H1 (cell line): ENCODE measurements around the gene KCNQ1. TPM values are rescaled to one million over a fixed set of nuclear protein-coding genes. Genes with fewer than 3 reads are reported as not detected.

Experiments used
- BCL11A ChIP-seq, 2 experiments: IDR thresholded peaks; one replicate each; pipeline ENCODE4 v1.6.1; 2011; ENCODE audit warnings: low read depth in 2 of 2, low read length in 2 of 2, mild to moderate bottlenecking in 2 of 2
- CHD7 ChIP-seq: fragments of 300-600 bp; sonication (generic); IDR thresholded peaks from 2 replicates; pipeline ENCODE4 v1.7.1; 2012; ENCODE audit warnings: low read length, moderate library complexity, mild to moderate bottlenecking, inconsistent platforms; ENCODE audit not compliant: insufficient replicate concordance
- CTBP2 ChIP-seq: IDR thresholded peaks from 2 replicates; pipeline ENCODE4 v1.7.0; 2011; ENCODE audit warnings: borderline replicate concordance, mild to moderate bottlenecking, moderate library complexity, mixed read lengths, low read length; ENCODE audit not compliant: insufficient read depth, insufficient read length
- HDAC6 ChIP-seq: IDR thresholded peaks from one replicate; pipeline ENCODE4 v1.7.1; 2012; ENCODE audit warnings: low read depth, mild to moderate bottlenecking, inconsistent platforms, low read length, moderate library complexity
- JUN ChIP-seq: IDR thresholded peaks from 2 replicates; pipeline ENCODE4 v1.6.1; 2011; ENCODE audit warnings: low read depth, mild to moderate bottlenecking, improper control_type of control experiment, low read length
- KDM4A ChIP-seq: IDR thresholded peaks from one replicate; pipeline ENCODE4 v1.7.1; 2012; ENCODE audit warnings: low read depth, mild to moderate bottlenecking, moderate library complexity, low read length, inconsistent platforms; ENCODE audit not compliant: severe bottlenecking
- RAD21 ChIP-seq, 2 experiments: IDR thresholded peaks in 1 of 2; conservative IDR thresholded peaks in 1 of 2; 2 replicates each; pipeline ENCODE4 v1.6.1; 2011; ENCODE audit warnings: low read depth in 2 of 2, low read length in 2 of 2, improper control_type of control experiment in 1 of 2, inconsistent platforms in 1 of 2, mild to moderate bottlenecking in 1 of 2, moderate library complexity in 1 of 2
- RNF2 ChIP-seq: fragments of 200-900, 300-1000 bp; sonication (generic); IDR thresholded peaks from 2 replicates; pipeline ENCODE4 v1.7.1; 2016; ENCODE audit warnings: borderline replicate concordance, low read depth, mild to moderate bottlenecking, antibody characterized with exemption, low read length; ENCODE audit not compliant: poor library complexity, severe bottlenecking; ENCODE audit errors: missing control alignments
- TBP ChIP-seq: IDR thresholded peaks from 2 replicates; pipeline ENCODE4 v1.6.1; 2011; ENCODE audit warnings: low read depth, low read length, improper control_type of control experiment
- polyA plus RNA-seq, 7 experiments: library from polyadenylated mRNA; depleted of rRNA in 3 of 7; stranded (reverse) in 5 of 7; unstranded in 2 of 7; fragments of >200 nt in 5 of 7; fragments of 200-250 nt in 2 of 7; gene quantifications; 1 replicate in 5 of 7; 2 replicates in 1 of 7; 4 replicates in 1 of 7; pipeline versions ENCODE4 v1.2.1 to v1.2.3, GENCODE V29; 2011 to 2013; ENCODE audit warnings: missing spikeins in 2 of 7, mixed read lengths in 2 of 7
- total RNA-seq: library from RNA; stranded (reverse); fragmentation: NEBNext Ultra II Directional; extraction: Animal tissue kit (Norgen Biotek cat#: 25700); gene quantifications from 2 replicates; pipeline ENCODE4 v1.2.1, GENCODE V29; 2021

Gene KCNQ1
- total and polyA plus RNA-seq, 2 of the 8 experiments (the other 6 are each of a cell fraction or from before 2014, with no cell fraction given): 1.9 to 2.0 TPM

GRCh38 chr11:2451916-2452315 is 7.1 kb downstream of the KCNQ1 start (continued):
- TF ChIP-seq CTBP2 (no peak), RNF2 (no peak), RAD21 (IDR thresholded peaks at IDR 0.05 in 1 of 2, conservative IDR thresholded peaks at IDR 0.05 in 1 of 2; ENCODE audit: low read depth in 2 of 2, low read length in 2 of 2) (no peak), TBP (no peak), KDM4A (no peak), HDAC6 (no peak), CHD7 (no peak), BCL11A (IDR thresholded peaks at IDR 0.05; ENCODE audit: low read depth in 2 of 2, low read length in 2 of 2) (no peak), JUN (no peak)
